HG03159 (cell line): ENCODE measurements around the gene MOCS3.
A peak's percentile ranks its signal among the peaks of the same experiment; 100 is the strongest.

ENCODE experiments used
- ATAC-seq: cut with Tn5 transposase; IDR thresholded peaks from one replicate; pipeline ENCODE4 v1.9.1; 2021; ENCODE audit warnings: mild to moderate bottlenecking, moderate library complexity; ENCODE audit not compliant: unreplicated experiment

The MOCS3 gene

DNA sequence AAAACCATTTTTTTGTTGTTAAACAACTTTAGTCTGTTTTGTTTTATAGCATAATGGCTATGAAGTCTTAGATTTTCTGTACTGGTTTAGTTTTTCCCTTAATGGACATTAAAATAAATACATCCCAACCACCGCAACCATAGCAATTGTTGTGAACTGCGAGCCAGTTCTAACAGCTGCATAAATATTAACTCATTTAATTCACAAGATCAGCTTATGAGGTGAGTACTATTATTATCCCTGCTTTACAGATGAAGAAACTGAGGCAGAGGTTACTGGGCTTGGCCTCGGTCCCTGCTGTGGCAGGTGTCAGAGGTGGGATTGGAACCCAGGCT, 23.1 kb downstream of the MOCS3 start:
- no peak for ATAC-seq

DNA sequence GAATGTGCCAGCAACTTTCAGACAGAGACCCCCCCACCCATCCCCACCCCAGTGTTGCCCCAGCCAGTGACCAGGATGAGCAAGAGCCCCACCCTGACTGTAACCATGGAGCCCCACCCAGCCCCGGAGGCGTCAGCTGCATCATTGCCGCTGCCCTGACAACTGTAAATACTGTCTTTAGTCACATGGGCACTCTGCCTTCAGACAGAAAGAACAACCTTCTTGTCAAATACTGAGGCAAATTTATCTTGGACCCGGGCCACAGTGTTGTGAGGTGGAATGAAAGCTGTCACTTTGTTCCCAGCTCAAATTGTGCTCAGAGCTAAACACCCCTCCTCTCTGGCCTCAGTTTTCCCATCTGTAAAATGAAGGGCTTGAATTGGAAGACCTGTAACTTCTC, 23.7 kb downstream of the MOCS3 start:
- no peak for ATAC-seq

DNA sequence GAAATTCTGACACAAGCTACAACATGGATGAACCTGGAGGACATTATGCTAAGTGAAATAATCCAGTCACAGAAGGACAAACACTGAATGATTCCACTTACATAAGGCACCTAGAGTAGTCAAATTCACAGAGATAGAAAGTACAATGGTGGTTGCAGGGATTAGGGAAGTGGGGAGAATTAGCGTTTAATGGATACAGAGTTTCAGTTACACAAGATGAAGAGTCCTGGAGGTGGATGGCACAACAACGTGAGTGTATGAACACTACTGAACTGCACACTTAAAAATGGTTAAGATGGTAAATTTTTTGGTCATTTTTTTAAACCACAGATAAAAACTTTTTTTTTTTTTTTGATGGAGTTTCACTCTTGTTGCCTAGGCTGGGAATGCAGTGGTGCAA, 24.7 kb downstream of the MOCS3 start:
- no peak for ATAC-seq

DNA sequence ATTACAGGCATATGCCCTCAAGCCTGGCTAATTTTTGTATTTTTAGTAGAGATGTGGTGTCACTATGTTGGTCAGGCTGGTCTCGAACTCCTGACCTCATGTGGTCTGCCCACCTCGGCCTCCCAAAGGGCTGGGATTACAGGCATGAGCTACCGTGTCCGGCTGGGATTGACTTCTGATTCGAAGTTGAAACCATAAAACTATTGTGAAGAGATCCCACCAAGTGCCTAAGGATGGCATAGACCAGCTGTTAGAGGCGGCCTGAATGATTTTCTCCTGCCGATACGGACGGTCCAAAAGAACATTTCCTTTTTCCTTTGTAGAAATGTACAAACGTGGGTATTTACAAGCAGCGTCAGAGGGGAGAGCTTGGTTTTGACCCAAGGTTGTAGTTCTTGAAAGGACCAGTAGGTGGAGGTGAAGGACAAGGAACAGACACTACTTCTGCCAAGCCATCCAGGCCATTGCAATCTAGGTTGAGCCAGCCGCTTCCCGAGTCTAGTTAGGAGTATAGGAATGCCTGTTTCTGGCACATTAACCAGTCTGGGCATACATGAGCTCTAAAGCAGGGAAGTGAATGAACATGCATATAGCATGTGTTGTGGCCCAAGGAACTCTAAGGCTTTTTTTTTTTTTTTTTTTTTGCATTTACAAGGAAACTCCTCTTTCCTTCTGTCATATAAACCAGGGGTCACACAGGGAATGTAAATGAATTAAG, 29.0 kb downstream of the MOCS3 start:
- ATAC-seq = peak; percentile 67

DNA sequence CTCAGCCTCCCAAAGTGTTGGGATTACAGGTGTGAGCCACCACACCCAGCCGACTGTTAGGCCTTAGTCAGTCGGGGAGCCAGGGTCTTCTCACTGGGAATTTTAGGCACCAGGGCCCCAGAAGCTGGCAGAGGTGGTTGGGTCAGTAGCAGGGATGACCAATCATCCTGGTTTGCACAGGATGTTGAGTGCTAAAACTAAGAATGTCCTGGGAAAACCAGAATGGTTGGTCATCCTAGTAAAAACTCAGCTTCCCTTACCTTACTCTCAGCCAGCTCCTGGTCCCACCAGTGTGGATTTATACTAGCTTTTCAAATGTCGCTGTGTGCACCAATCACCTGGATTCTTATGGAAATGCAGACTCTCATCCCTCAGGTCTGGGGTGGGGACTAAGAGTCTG, 32.5 kb downstream of the MOCS3 start:
- no peak for ATAC-seq

DNA sequence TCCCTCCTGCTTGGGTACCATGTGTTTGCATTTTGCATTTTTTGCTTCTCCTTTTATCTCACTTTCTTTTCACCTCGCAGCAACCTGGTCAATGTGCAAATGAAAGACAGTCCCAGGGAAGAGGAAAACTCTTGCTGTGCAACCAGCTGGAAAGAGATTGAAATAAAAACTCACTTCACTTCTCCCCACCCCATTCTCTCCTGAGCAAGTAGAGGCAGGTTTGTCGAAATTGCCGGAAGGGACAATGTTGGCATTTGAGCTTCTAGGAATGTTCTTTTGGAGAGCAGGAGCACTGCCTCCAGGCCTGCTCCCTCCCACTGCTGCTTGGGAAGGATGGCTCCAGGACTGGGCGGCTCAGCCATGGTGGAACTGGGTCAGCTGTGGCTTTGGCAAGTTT, 33.7 kb downstream of the MOCS3 start:
- no peak for ATAC-seq

DNA sequence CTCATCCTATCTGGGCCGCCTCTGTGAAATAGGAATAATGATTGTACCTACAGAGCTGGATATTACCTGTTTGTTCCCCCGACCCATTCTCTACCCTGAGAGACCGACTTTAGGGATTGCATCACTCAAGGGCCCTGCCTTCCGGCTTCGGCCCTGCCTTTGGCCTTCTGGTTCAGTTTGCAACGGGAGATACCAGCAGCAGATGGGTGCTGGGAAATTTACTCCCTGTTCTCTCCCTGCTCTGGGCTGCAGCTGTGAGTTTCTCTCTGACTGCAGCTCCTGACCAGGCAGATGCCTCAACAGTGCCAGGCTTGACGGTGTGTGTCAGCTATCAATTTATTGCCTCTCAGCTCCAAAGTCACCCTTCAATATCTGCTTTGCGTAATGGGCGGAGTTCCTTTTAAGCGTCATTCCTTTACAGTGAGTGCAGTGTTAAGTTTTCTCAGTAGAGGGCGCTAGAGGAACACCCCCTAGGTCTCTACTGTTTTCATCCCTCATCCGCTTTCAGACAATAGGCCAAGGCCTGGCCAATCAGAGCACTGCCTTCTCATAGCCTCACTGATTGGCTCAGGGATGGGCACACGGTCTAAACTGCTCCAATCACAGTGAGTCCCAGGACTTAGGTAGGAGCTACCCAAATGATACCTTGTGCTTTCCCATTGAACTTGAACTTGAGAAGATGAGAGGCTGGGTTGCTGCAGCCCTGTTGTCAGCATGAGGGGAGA, 34.3 kb downstream of the MOCS3 start:
- peak; percentile 82 for ATAC-seq

DNA sequence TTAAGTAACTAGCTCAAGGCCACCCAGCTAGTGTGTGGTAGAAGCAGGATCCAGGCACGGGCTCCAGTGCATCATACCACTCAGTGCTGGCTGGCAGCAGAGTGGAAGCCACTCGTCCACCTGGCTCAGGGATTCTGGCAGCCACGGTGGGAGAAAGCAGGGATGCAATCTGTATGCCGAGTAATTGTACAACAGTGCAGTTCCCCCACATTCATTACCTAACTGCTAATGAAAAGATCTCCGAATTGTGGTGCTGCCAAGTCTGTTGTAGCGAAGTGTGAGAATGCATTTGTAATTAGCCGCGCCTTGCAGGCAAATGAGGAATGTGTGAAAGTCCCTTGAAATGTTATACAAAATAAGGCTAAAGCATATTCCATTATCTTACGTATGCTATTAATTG, 35.3 kb downstream of the MOCS3 start:
- ATAC-seq = no peak

DNA sequence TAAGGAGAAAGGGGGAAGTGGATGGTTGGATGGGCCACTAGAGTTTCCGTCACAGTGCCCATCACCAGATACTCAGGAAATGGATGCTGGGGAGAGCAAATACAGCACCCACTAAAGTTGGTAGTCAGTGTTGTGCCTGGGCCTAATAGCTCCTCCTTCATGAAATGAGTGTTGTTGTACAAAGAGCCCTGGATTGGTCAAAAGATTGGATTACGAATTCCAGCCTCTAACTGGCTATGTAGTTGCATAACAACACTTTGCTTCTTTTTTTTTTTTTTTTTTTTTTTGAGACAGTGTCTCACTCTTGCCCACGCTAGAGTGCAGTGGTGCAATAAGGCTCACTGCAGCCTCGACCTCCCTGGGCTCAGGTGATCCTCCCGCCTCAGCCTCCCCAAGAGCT, 36.9 kb downstream of the MOCS3 start:
- ATAC-seq = no peak

DNA sequence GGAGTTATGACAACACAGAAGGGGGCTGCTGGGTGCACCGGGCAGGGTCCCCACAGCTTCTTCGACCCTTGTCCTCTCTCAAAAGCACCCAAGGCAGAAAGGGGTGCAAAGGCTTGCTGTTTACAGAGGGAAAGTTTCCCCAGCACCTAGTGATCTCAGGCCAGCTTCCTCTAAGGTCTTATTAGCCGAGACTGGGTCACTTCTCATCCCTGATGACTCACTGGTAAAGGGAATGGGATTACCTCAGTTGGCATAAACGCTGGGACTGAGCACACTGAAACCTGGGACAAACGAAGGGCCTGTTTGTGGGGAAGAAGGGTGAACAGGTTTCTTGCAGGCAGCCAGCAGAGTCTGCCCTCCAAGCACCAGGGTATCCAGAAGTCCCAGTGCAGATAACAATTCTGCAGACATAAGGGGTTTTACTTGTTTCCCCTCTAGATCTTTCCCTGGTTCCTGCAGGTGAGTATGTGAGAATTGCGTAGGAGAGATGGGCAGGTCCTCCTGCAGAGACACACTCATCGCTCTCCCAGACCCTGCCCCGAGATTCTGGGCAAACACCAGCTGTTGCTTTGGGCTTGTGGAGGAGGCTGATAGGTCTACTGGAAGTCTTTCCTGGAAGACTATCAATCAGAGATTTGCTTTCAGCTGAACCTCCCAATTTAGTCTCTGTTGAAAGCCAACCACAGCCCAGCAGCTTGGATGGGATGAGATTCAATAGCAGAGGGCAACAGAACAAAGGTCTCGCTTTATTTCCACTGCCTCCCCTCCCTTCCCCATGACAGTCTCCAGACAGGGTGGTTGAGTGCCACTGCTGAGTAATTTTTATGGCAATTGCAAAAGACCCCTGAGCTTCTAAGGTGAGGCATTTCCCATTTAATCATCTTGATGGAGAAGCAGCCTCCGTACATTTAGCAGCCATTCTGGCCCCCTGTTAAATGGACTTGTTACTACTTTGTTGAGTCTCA, 38.6 kb downstream of the MOCS3 start:
- no peak for ATAC-seq

DNA sequence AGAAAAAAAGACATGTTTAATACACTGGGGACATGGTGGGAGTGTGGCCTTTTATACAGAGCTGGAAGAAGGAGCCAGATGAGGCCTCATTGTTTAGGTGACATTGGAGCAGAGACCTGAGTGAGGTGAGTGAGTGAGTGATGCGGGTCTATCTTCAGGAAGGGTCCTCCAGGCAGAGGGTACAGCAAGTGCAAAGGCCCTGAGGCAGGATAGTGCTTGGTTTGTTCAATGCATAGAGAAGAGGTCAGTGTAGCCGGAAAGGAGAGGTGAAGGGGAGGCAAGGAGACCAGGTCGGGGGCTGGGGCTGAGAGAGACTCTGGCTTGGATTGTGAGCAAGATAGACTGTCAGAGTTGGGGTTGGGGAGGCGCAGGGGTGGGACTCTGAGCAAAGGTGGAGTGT, 40.7 kb downstream of the MOCS3 start:
- no peak for ATAC-seq

DNA sequence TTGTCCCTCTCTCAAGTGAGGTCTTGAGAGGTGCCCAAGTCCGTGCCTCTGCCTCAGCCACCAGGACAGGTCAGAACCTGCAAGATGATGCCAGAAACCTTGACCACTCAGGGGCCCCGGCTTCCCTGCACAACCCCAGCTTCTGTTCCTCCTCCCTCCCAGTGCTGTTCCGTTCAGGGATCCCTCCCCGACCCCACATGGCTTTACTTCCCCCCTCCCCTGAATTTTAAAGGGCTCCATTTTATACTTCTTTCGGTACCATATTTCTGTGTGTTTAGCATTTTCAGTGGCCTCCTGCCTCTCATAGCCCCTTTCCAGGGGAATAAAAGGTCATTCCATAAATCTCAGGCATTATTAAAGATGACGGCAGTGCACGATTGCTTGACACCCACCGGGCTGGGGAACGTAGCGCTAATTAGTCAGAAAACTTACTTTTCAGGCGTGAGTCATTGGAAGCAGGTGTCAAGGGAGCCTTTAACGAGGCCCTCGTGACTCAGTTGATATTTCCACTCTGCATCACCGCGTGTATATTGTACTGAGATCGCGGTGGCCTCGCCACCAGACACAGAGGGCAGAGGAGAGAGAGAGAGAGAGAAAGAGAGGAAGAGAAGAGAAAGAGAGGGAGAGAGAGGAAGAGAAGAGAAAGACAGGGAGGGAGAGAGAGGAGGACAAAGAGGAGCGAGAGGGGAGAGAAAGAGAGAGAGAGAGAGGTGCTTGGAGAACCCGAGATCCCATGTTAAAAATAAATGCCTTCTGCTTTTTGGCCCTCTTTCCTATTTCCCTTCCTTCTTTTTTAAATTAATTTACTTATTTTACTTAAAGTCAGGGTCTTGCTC, 43.0 kb downstream of the MOCS3 start:
- no peak for ATAC-seq

DNA sequence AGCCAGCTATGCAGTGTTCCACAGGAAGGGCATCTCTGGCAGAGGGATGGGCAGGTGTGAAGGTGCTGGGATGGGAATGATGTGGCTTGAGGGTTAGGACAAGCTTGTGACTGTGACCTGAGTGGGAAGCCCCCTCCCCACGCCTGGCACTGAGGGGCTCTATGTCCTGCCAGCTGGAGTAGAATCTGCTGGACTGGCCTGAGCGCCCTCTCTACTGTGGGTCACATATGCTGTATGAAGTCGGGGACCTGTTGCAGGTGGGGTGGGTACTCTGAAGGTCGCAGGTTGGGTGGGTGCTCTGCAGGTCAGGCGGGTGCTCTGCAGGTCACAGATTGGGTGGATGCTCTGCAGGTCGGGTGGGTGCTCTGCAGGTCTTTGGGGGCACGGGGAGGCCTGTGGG, 44.0 kb downstream of the MOCS3 start:
- no peak for ATAC-seq

DNA sequence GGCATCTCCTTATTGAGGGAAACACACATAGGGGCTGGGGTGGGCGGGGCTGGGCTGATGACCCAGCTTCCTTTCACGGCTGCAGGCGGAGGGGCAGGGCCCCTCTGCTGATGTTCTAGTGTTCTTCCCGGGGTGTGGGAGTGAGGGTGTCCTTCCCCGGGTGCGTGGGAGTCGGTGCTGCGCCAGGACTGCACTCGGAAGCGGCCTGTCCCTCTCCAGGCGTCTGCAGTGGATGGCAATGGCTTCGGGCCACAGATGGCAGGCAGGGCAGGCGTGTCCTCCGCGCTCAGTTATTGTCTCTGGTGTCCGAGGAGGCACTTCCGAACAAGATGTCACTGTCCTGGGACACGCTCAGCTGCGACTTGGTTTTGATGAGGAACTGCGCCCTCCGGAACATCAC, 45.1 kb downstream of the MOCS3 start:
- no peak for ATAC-seq

DNA sequence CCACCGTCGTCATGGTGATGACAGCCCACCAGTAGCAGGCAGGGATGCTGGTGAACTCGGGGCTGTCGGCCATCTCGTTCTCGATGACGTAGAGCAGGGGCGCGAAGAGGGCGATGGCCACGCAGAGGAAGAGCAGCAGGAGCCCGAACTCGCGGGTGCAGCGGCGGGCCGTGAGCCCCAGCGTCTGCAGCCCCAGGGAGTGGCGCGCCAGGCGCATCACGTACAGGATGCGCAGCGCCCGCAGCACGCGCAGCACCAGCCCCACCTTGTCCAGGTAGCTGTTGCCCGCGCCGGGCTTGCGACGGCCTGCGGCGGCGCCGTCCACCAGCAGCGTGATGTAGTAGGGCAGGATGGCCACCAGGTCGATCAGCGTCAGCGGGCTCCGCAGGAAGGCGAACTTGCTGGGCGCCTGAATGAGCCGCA, 45.7 kb downstream of the MOCS3 start:
- no peak for ATAC-seq

DNA sequence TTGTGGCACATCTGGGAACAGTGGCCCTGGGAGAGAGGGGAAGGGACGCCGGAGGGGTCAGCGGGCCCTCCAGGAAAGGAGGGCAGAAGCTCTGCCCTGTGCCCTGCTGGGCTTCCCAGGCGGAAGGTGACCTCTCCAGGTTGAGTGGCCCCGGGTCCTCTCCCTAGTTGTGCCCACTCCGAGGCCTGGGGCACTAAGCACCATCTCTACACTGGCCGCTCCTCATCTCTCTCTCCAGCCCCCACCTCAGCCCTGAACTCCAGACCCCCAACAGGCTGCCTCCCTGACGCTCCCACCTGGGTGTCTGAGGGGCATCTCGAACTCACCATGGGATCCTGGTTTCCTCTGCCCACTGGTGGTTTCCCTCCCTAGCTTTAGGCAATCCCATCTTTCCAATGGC, 46.2 kb downstream of the MOCS3 start:
- ATAC-seq = no peak

DNA sequence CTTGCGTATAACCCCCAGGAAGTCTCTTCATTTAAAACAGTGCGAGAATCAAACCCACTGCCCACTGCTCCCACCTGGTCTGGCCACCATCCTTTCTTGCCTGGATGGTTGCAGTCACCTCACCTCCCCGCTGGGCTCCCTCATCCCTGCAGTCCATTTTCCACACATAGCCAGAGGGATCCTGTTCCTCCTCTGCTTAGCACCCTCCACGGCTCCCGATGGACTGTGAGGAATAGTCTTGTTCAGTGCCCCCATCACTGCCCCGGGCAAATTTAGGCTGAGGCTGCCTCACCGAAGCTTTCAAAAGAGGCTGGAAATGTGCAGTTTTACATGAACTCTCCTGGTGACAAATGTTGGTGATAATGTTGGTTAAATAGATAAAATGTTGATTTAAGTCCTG, 46.6 kb downstream of the MOCS3 start:
- ATAC-seq = no peak

DNA sequence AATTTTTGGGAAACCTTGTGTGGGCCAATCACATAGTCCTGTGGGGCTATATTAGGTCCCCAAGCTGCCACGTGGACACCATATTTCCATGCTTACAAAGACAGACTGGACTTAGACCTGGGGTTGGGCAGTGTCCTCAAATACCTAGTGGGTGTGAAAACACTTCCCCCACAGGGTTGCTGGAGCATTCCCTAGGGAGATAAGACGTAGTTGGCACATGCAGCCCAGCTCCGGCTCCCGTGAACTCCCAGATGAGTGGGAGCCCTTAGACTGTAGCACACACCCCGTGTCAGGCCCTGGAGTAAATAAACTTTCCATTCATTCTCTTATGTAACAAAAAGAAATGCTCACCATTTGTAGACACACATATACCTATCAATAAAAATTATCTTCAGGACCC, 50.1 kb downstream of the MOCS3 start:
- ATAC-seq = no peak

DNA sequence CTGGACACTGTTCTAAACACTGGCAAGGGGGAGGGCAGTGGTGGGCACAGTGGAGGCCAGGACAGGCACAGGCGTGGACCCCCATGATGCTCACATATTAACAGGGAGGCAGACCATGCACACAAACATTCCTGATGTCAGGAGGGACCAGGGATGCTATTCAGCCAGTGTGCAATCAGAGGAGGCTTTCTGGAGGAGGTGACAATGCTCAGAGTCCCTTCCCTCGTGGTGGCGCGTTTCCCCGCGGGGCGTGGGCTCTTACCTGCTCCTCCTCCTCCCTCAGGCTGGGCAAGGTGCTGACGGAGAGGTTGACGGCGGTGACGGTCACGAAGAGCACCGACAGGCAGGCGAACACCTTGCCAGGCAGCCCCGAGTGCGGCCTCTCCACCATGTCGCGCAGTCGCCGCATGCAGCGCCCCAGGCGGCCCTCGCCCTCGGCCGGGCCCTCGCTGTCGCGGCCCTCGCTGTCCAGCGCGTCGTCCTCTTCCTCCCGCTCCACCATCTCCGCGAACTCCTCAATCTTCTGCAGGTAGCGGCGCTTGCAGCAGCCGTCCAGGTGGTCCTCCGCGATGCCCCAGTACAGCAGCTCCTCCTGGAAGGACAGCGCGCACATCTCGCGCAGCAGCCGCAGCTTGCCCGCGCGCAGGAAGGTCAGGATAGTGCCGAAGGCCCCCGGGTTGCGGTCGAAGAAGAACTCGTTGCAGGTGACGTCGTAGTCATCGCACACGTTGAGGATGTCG, 50.9 kb downstream of the MOCS3 start:
- no peak for ATAC-seq

DNA sequence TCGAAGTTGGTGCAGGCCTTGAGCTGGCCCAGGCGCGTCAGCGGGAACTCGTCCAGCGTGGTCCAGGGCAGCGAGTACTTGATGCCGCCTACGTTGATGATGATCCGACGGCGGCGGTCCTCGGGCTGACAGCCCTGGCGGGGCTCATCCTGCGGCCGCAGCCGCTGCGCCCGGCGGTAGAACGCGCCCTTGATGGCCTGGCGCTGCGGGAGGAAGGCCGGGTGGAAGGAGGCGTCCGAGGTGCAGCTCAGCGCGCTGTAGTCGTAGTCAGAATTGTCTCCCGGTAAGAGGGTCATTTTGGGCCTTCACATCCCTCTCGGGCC, 51.4 kb downstream of the MOCS3 start:
- ATAC-seq = no peak
